IPS-NIHi7 (cell line): ENCODE data around the gene TM4SF4.

Source experiments
- DNase-seq: peaks from one replicate; pipeline ENCODE4 v3.0.0; 2012; ENCODE audit warnings: mixed read lengths; ENCODE audit errors: extremely low spot score

TM4SF4 gene

GRCh38 chr3:149512073-149512782, 37.7 kb downstream of the TM4SF4 start:
- peak; percentile 85 for DNase-seq

GRCh38 chr3:149514471-149514870, 40.0 kb downstream of the TM4SF4 start:
- DNase-seq = no peak

DNA sequence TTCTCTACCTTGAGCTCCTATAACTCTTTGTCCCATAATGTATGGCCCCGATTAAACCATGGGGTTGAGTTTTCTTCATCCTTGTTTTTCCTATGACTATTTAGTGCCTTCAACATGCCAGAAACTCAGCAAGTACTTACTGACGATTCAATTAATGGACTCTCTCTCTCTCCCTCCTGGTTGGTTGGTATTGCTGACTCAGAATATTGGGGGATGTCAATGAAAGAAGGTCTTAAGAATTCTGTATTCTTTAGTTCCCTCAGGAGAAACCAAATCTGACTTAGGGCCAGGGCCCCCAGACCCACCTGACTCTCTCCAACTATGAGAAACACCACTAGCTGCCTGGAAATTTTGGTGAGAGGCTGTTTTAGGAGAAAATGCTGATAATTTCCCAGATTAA, 40.8 kb downstream of the TM4SF4 start:
- DNase-seq = no peak

DNA sequence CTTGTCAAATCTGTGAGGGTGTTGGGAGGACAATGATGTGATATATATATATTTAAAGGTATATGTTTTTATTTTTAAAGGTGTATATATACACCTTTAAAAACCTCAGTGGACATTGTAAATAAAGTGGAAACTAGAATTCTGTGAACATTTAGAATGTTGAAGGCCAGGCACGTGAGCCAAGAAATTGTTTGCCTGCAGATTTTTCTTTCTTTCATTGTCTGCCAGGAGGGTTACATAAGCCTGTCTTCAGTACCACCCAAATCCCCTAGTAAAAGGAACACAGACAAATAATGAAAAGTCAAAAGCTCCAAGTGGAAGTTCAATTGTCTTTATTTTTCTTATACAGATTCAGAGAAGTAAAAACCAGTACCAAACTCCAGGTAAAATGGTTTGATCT, 42.4 kb downstream of the TM4SF4 start:
- DNase-seq = no peak

GRCh38 chr3:149519912-149520311, 45.4 kb downstream of the TM4SF4 start:
- no peak for DNase-seq

- no peak for DNase-seq
Measured at GRCh38 chr3:149523512-149524299, 49.2 kb downstream of the TM4SF4 start.

DNA sequence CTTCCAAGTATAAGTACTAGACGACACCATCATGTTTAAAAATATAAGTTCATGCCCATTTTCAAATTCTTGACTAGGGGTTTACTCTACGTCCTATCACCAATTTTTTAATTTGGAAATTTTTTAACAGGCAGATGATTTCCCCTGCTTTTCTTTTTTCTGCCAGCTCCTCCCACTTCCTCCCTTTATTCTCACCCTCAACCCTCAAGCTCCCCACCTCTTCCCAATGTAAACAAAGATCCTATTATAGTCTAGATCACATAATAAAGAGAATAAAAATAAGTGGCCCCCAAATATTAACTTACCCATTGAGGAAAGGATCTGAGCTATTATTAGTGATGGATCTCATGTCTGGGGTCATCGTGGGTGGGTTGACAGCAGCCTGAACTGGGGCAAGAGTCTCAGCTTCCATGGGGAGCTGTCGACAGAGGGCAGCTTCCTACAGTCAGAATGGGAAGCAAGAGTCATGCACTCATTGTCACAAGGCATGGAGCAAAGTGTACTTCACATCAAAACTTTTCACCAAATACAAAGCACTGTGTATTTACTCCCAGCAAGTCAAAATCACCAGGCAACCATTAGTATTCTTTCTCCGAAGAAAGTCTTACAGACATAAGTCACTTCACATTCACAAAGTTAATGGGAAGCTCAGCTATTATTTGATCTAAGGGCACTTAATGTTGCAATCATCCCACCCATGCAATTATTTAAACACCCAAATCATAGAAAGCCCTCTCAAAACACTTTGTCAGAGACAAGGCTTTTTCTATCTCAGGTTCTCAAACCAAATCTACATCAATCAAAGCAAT, 53.2 kb downstream of the TM4SF4 start:
- peak; percentile 50 for DNase-seq

DNA sequence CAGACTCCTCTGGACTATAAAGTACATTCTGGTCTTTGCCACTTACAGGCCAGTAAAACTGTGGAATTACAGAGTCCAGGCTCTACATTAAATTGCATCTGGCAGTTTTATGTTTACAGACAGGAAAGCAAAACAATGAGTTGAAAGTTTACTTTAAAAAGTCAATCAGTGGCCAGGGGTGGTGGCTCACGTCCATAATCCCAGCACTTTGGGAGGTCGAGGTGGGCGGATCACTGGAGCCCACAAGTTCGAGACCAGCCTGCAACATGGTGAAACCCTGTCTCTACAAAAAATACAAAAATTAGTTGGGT, 53.8 kb downstream of the TM4SF4 start:
- DNase-seq = no peak

DNA sequence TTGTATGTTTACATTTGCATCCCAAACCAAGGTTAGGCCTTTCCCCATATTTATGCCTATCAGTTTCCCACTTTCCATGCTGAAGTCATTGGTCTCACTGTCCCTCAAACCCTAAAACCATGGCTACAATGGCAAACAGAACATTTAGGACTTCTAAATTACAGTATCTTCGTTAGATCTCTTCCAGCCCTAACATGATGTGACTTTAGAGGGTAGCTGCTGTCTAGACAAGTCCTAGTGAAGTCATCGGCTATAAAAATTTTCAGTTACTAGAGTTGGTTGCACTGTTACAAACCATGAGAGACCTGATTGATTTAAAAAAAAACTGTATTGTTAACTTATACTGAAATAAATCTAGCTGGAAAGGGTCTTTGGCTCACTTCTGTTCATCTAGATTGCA, 54.6 kb downstream of the TM4SF4 start:
- DNase-seq = no peak

DNA sequence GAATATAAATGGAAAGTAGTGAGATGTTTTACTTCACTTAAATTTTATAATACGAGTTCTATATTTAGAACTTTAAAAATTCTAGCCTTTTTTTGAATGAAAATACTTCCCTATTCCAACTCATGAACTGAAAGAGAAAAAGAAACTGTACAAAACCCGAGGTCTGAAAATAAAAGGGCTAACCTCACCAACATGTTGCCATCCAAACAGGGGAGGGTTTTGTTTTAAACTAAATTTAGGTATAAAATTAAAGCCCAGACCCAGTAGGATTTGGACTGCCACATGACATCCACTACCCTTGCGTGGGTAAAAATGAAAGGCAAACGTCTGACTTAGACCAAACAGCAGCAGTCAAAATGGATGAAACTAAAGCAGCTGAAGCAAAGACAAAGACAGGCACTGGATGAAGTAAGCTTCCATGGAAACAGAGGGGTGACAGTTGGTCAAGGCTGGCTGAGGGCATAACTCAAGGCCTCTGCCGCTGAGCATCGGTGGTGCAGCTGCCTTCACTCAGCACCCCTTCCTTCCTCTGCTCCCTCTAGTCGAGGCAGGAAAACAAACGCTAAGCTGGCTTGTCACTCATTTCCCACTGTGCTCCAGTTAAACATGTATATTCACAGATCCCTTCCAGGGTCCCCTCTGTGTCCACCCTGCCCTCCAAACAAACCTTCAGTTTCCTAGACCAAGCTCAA, 58.1 kb downstream of the TM4SF4 start:
- DNase-seq = no peak

DNA sequence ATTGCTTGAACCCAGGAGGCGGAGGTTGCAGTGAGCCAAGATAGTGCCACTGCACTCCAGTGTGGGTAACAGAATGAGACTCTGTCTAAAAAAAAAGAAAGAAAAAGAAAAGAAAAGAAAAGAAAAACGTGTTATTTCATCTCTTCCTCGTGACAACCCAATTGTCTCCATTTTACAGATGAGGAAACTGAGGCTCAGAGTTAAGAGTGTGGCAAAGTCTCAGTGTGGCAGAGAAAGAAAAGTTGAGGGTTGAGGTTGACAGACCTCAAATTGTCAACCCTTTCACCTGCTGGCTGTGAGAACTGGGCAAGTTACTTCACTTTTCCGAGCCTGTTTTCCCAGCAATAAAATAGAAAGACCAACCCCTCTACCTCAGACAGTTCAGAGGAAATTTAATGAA, 59.6 kb downstream of the TM4SF4 start:
- DNase-seq = no peak

DNA sequence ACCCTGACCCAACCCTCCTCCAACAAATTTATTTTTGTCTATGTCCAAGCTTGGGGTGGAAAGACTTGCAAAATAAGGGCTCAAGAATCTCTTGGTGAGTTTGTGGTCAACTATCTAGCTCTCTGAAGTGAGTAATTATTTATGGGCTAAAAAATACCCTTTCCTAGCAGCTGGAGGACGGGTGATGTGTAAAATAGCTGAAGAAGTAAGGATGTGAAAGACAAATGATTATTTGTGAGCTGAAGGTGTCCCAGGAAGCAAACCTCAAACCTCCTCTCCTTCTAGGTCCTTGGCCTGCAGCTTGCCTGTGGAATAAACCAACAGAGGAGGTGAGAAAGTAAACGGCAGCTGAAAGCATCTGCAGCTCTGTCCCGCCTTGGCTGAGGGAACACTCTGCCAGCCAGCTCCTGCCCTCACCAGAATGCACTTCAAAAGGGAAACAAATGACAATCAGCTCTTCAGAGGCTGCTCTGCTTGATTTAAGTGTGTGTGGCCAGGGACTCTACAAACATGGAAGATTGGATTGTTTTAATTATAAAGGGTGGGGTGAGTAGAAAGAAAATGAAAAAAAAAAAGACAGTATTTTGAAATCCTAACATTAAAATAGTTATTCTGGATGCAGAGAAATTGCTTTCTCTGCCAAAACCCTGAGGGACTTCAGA, 60.3 kb downstream of the TM4SF4 start:
- no peak for DNase-seq

DNA sequence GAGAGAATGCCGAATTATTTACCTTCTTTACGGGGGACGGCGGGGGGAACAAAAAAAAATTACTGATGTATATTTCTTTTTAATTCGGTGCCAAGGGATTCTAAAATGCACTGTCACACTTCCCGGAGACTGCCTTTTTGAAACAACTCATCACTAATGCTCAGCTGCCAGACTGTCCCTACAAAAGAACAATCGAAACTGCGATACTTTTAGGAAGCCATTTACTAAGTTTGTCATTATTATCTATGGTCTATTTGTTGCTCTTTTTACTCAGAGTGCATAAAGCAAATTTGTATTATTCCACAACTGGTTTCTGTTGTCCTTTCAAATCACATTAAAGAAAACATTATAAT, 60.8 kb downstream of the TM4SF4 start:
- no peak for DNase-seq

- DNase-seq = peak; percentile 41
Measured at GRCh38 chr3:149536429-149536828, 61.9 kb downstream of the TM4SF4 start.

DNA sequence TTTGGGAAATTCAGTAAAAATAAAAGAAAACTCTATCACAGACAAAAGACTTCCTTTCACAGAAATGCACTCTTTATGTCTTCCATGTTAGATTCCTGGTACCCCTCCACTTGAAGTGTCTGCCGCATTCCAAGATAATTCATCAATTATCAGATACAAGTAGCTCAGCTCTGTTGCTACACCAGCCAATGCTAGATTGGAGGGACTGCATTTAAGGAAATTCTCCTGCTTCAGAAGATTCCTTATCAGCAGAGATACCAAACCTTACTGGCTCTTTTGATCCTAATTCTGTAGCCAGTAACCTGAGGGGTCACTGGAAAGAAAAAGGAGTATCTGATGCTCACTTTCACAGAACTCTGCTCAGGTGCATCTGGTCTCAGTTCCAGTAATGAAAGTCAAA, 63.9 kb downstream of the TM4SF4 start:
- no peak for DNase-seq

DNA sequence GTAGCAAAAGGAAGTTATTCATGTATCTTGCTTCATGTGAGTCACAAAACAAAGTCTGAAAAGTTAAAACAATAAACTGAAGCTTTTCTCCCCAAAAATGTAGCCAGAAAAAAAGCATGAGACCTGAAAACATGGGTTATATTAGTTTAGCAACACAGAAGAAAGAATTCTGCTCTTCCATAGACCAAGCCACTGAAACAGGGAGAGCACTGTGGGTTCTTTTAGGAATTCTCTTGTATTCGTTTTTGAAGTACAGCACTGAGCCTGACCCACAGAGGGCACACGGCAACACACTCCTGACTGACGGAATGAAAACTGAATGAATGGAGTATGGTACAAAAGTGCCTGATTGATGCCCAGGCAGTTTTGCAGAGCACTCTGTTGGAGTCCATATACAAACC, 66.6 kb downstream of the TM4SF4 start:
- no peak for DNase-seq

DNA sequence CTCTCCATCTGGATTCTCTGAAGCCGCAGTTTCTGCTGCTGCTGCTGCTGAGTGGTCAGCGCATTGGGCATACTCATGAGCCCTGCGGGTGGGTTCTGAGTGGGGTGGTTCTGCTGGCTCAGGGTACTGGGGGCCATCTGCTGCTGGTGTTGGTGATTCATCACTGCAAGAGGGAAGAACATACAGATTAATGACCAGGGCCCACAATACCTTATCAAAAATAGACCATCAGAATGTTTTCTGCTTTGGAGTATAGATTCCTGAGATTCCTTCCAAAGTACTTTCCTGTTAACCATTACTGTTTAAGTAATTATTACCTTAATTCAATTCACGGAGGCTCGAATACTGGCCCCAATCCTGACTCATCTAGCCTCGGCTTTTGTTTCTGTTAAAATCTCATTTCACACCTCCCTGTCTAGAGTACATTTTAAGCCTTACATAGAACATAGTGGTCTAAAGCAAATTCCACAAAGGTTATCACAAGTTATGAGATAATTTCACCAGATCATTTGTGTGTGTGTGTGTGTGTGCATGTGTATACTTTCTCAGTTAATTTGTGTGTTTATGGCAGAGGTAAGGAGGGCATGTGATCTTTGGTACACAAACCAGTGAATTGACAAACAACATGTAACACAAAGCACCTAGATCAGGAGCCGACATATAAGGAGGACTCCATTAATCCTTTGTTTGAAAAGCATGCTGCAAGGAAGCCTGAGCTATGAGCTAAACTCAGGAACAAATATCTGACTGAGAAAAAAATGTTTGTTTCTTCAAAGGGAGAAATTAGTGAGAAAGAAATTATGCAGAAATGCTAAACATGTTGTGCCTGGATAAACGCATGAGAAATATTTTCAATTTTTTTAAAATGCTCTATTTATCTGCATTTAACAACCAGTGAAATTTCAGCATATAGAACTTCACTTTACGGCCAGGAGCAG, 68.1 kb downstream of the TM4SF4 start:
- DNase-seq = no peak

DNA sequence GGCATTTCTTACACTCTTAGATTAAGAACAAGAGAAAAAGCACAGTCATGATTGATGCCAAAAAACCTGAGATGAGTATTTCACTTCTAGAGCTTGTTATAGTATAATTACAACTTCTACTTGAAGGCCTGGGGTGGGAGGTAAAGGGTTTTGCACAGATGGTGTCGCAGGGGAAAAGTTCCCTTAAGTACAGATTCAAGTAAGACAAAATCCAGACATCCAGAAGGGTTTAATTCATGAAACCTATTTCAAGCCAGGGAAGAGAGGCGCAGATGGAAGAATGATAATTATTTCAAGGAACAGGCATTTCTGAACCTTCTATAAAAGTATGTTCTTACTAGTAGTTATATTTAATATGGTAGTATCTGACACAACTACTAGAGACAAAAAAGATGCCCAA, 70.6 kb downstream of the TM4SF4 start:
- no peak for DNase-seq

- DNase-seq = no peak
Measured at GRCh38 chr3:149547413-149547812, 72.9 kb downstream of the TM4SF4 start.

DNA sequence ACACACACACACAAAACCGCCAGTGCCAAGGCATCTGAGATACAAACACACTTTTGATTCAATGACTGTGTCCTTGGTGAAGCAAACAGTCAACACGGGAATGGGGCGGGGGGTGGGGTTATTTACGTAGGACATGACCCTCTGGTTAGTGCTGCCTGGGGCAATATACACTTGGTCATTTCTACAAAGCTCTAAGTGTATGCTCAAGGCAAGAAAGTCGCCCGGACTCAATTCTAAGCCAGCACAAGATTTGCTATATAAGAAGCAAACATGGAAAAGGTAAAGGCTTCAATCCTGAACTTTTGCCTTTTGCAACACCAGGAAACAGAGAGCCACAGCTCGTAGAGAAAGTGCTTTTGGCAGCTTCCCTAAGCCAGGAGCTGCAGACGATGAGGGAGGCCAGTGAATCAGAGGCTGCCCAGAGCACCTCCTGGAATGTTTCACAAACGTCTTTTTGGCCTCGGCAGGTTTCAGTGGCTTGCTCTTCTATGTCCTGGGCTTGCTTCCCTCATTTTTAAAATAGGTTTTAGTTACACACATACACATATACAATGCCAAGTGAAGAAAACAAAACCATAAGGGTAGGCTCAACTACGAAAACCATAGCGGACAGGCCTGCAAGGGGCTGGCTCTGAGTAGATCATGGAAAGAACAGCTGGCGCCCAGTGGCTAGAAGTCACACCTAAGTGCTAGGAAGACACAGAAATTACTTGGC, 73.6 kb downstream of the TM4SF4 start:
- peak; percentile 31 for DNase-seq
